T-cell (primary cell): Measurements from ENCODE around the gene ZYX. TPM values are rescaled to one million over a fixed set of nuclear protein-coding genes. Genes with fewer than 3 reads are reported as not detected.

Source experiments
- ATAC-seq, 4 experiments: fragments of 200-7000 bp in 3 of 4; fragments of 150-1000 bp in 1 of 4; cut with Tn5 transposase; replicated peaks in 1 of 4; 1 replicate in 3 of 4; 2 replicates in 1 of 4; pipeline ENCODE4 v1.10.0; 2021; ENCODE audit warnings: moderate library complexity in 3 of 4, mild to moderate bottlenecking in 2 of 4, moderate number of reproducible peaks in 1 of 4
- CTCF ChIA-PET, 2 donors: fragments of 300-600 bp; sonication (Branson Sonifier 250); formaldehyde crosslinking; loops; one replicate each; lab custom pipeline; 2022; ENCODE audit warnings: antibody characterized with exemption in 2 of 2; lab: Charles Lee
- POLR2A ChIA-PET, 2 donors: fragments of 300-600 bp; sonication (Branson Sonifier 250); formaldehyde crosslinking; loops; one replicate each; lab custom pipeline; 2022; ENCODE audit warnings: antibody characterized with exemption in 2 of 2; lab: Charles Lee
- DNase-seq, 35 experiments: peaks; one replicate each; pipeline versions ENCODE4 v3.0.0 to v3.0.0-alpha.2; 2013 to 2023
- H3K27ac ChIP-seq: one replicate; pipeline ENCODE4 v1.5.1; 2013; ENCODE audit warnings: low read length
- H3K27me3 ChIP-seq, 2 experiments: replicated peaks in 1 of 2; 1 replicate in 1 of 2; 2 replicates in 1 of 2; pipeline versions ENCODE4 v1.6.1 to v1.7.0; 2013; ENCODE audit warnings: low read length in 1 of 2, mixed read lengths in 1 of 2; ENCODE audit not compliant: control insufficient read depth in 2 of 2, insufficient read depth in 2 of 2; ENCODE audit errors: extremely low read depth in 1 of 2
- H3K36me3 ChIP-seq, 2 donors: 1 replicate in 1 of 2; 2 replicates in 1 of 2; pipeline versions ENCODE4 v1.6.1 to v1.7.0; 2013; ENCODE audit warnings: low read length in 1 of 2; ENCODE audit not compliant: control insufficient read depth in 2 of 2, insufficient read depth in 1 of 2; ENCODE audit errors: extremely low read depth in 1 of 2
- H3K4me1 ChIP-seq, 2 experiments: 1 replicate in 1 of 2; 2 replicates in 1 of 2; pipeline versions ENCODE4 v1.6.1 to v1.7.0; 2013; ENCODE audit warnings: low read length in 2 of 2, mixed read lengths in 1 of 2; ENCODE audit not compliant: insufficient read depth in 2 of 2, control insufficient read depth in 1 of 2; ENCODE audit errors: extremely low read depth in 1 of 2
- H3K4me3 ChIP-seq, 2 donors: 1 replicate in 1 of 2; 2 replicates in 1 of 2; pipeline versions ENCODE4 v1.5.1 to v1.7.0; 2013; ENCODE audit warnings: mild to moderate bottlenecking in 2 of 2, low read length in 1 of 2, moderate library complexity in 1 of 2; ENCODE audit not compliant: control insufficient read depth in 1 of 2; ENCODE audit errors: extremely low read depth in 1 of 2
- H3K9me3 ChIP-seq: 2 replicates; pipeline ENCODE4 v1.7.0; 2013
- H3K27ac Mint-ChIP-seq, 2 donors: one replicate each; pipeline ENCODE4 v1.8.0; 2020 to 2021; ENCODE audit warnings: mild to moderate bottlenecking in 2 of 2, mixed read lengths in 2 of 2
- H3K27me3 Mint-ChIP-seq, 2 donors: one replicate each; pipeline ENCODE4 v1.8.0; 2021 to 2022; ENCODE audit warnings: mixed read lengths in 2 of 2
- H3K36me3 Mint-ChIP-seq: one replicate; pipeline ENCODE4 v1.8.0; 2021; ENCODE audit warnings: mixed read lengths
- H3K4me1 Mint-ChIP-seq, 3 donors: one replicate each; pipeline ENCODE4 v1.8.0; 2020 to 2022; ENCODE audit warnings: mixed read lengths in 3 of 3, mild to moderate bottlenecking in 1 of 3
- H3K4me3 Mint-ChIP-seq, 3 donors: one replicate each; pipeline ENCODE4 v1.8.0; 2020 to 2022; ENCODE audit warnings: mild to moderate bottlenecking in 3 of 3, mixed read lengths in 3 of 3, moderate library complexity in 3 of 3
- H3K9me3 Mint-ChIP-seq, 3 donors: one replicate each; pipeline ENCODE4 v1.8.0; 2020 to 2022; ENCODE audit warnings: mixed read lengths in 3 of 3
- WGBS: methylation state at CpG from one replicate; pipeline ENCODE4 v1.1.5; 2013; ENCODE audit warnings: missing lambda C conversion rate; ENCODE audit not compliant: insufficient coverage; 5-methylcytosine and 5-hydroxymethylcytosine counted together
- total RNA-seq, 35 experiments: library from RNA in 6 of 35; stranded (reverse) in 6 of 35; fragments of 120-200 nt in 1 of 35; gene quantifications; one replicate each; pipeline versions ENCODE4 v1.2.1 to v1.2.4 and lab custom pipeline; 2013 to 2026

Gene ZYX
- total RNA-seq, 5 donors from 2014 or later (not counting 1 experiment from before 2014, with no cell fraction given): 107 to 186 (median 159) TPM

GRCh38 chr7:143382126-143382790, 1.1 kb downstream of the ZYX start:
- peak overlapping the region in 1 of 2 donors; percentile 82 for H3K27ac Mint-ChIP-seq
- H3K4me3 ChIP-seq: peak overlapping the region; percentile 52 to 100

GRCh38 chr7:143382791-143383641, 1.9 kb downstream of the ZYX start:
- peaks cover 21 to 84% of the 10 kb centered on the region in 2 experiments for H3K4me1 ChIP-seq
- no peaks in the 10 kb centered on the region for H3K9me3 ChIP-seq
- H3K27me3 ChIP-seq: no peaks in the 10 kb centered on the region
- WGBS: 80% methylated on average over 15 of the region's 15 CpGs
- H3K9me3 Mint-ChIP-seq: no peaks in the 10 kb centered on the region
- no peak for ATAC-seq
- DNase-seq: no peak
- no peaks in the 10 kb centered on the region for H3K27me3 Mint-ChIP-seq
- no peaks in the 10 kb centered on the region for H3K36me3 Mint-ChIP-seq
- H3K36me3 ChIP-seq: peaks cover 0 to 16% of the 10 kb centered on the region in 2 donors
- POLR2A ChIA-PET: no interaction called here
- peak overlapping the region; percentile 15 to 100 for H3K4me3 ChIP-seq
- H3K4me1 Mint-ChIP-seq: peaks cover 21 to 24% (median 23%) of the 10 kb centered on the region in 3 donors
- H3K4me3 Mint-ChIP-seq: peak overlapping the region in 2 of 3 donors; percentile 73 to 77
- peak overlapping the region; percentile 81 for H3K27ac ChIP-seq
- CTCF ChIA-PET: interaction anchor here (0.8 to 1.4 kb wide), 3 partner anchors 8 to 26 kb away, joined by 4 to 8 read pairs (median 6); partner anchors contain the start of gene EPHA1 (in 2 of the 2)
- peak overlapping the region in 1 of 2 donors; percentile 82 for H3K27ac Mint-ChIP-seq

More at GRCh38 chr7:143382126-143382790, 1.1 kb downstream of the ZYX start:
- no peak for DNase-seq
- Histone ChIP-seq H3K27me3 (no peaks in the 10 kb centered on the region), H3K27ac (peak overlapping the region; percentile 81), H3K4me1 (peaks cover 21 to 84% of the 10 kb centered on the region in 2 experiments), H3K9me3 (no peaks in the 10 kb centered on the region), H3K36me3 (peaks cover 0 to 8% of the 10 kb centered on the region in 2 donors)
- Mint-ChIP-seq H3K4me1 (peaks cover 24 to 25% (median 24%) of the 10 kb centered on the region in 3 donors), H3K27me3 (no peaks in the 10 kb centered on the region), H3K36me3 (no peaks in the 10 kb centered on the region), H3K4me3 (peak overlapping the region in 2 of 3 donors; percentile 73 to 77), H3K9me3 (no peaks in the 10 kb centered on the region)
- ChIA-PET CTCF (interaction anchor here in 1 of 2 donors (0.6 to 2.7 kb wide), 3 partner anchors 26 to 135 kb away, joined by 4 to 9 read pairs (median 8); partner anchors contain the start of gene EPHA1), POLR2A (interaction anchor here in 1 of 2 donors (0.6 kb wide), 1 partner anchor 598 kb away, joined by 3 read pairs; no protein-coding TSS in a partner anchor)
- no peak for ATAC-seq
- WGBS: 67% methylated on average over 1 of the region's 21 CpGs

- H3K27me3 Mint-ChIP-seq: no peaks in the 10 kb centered on the region
- Histone ChIP-seq H3K36me3 (peaks cover 2 to 21% of the 10 kb centered on the region in 2 donors), H3K27me3 (no peaks in the 10 kb centered on the region), H3K4me3 (peak overlapping the region in 1 of 2 donors; percentile 2), H3K9me3 (no peaks in the 10 kb centered on the region), H3K4me1 (peaks cover 21 to 83% of the 10 kb centered on the region in 2 experiments), H3K27ac (peak overlapping the region; percentile 81)
- H3K4me1 Mint-ChIP-seq: peaks cover 15 to 19% (median 18%) of the 10 kb centered on the region in 3 donors
- DNase-seq (no peak), ATAC-seq (no peak)
- ChIA-PET CTCF (interaction anchor here in 1 of 2 donors (1.3 to 1.4 kb wide), 2 partner anchors 8 to 24 kb away, joined by 6 to 8 read pairs; partner anchors contain the start of gene EPHA1), POLR2A (no interaction called here)
- H3K4me3 Mint-ChIP-seq: peak overlapping the region in 1 of 3 donors; percentile 14
- no peaks in the 10 kb centered on the region for H3K36me3 Mint-ChIP-seq
- no CpG with 5 or more reads among the region's 1 CpG for WGBS
- no peaks in the 10 kb centered on the region for H3K9me3 Mint-ChIP-seq
- no peak overlapping the region for H3K27ac Mint-ChIP-seq
Observed at GRCh38 chr7:143383642-143383957, 2.5 kb downstream of the ZYX start.

GRCh38 chr7:143384148-143384547, 3.0 kb downstream of the ZYX start:
- Histone ChIP-seq H3K27ac (peak overlapping the region; percentile 81), H3K4me3 (no peak overlapping the region), H3K27me3 (no peaks in the 10 kb centered on the region), H3K4me1 (peaks cover 21 to 83% of the 10 kb centered on the region in 2 experiments), H3K9me3 (no peaks in the 10 kb centered on the region), H3K36me3 (peaks cover 2 to 27% of the 10 kb centered on the region in 2 donors)
- peaks cover 3% of the 10 kb centered on the region for H3K36me3 Mint-ChIP-seq
- H3K9me3 Mint-ChIP-seq: no peaks in the 10 kb centered on the region
- no peak overlapping the region for H3K27ac Mint-ChIP-seq
- 89% methylated on average over 4 of the region's 5 CpGs for WGBS
- DNase-seq: no peak
- H3K4me3 Mint-ChIP-seq: no peak overlapping the region
- peaks cover 12 to 16% (median 15%) of the 10 kb centered on the region in 3 donors for H3K4me1 Mint-ChIP-seq
- ATAC-seq: no peak
- H3K27me3 Mint-ChIP-seq: no peaks in the 10 kb centered on the region
- ChIA-PET CTCF (interaction anchor here (0.6 to 1.4 kb wide), 9 partner anchors 9 to 141 kb away, joined by 3 to 8 read pairs (median 4); partner anchors contain the start of gene EPHA1 (in 1 of the 2)), POLR2A (interaction anchor here (0.6 to 1.0 kb wide), 4 partner anchors 9 to 1735 kb away, joined by 3 to 7 read pairs (median 4); no protein-coding TSS in a partner anchor)

GRCh38 chr7:143384661-143385631, 3.8 kb downstream of the ZYX start:
- no peak overlapping the region for H3K4me3 Mint-ChIP-seq
- H3K36me3 ChIP-seq: peaks cover 6 to 34% of the 10 kb centered on the region in 2 donors
- peaks cover 12 to 16% (median 13%) of the 10 kb centered on the region in 3 donors for H3K4me1 Mint-ChIP-seq
- peak overlapping the region; percentile 52 for H3K27ac ChIP-seq
- 70% methylated on average over 11 of the region's 14 CpGs for WGBS
- ChIA-PET POLR2A (interaction anchor here (0.6 to 1.0 kb wide), 4 partner anchors 10 to 1736 kb away, joined by 3 to 7 read pairs (median 4); no protein-coding TSS in a partner anchor), CTCF (interaction anchor here (0.6 to 1.4 kb wide), 10 partner anchors 10 to 142 kb away, joined by 3 to 8 read pairs (median 4); partner anchors contain the start of gene EPHA1 (in 1 of the 2))
- no peaks in the 10 kb centered on the region for H3K9me3 ChIP-seq
- H3K4me1 ChIP-seq: peaks cover 21 to 77% of the 10 kb centered on the region in 2 experiments
- no peak for ATAC-seq
- no peaks in the 10 kb centered on the region for H3K27me3 ChIP-seq
- no peak overlapping the region for H3K27ac Mint-ChIP-seq
- no peaks in the 10 kb centered on the region for H3K9me3 Mint-ChIP-seq
- H3K4me3 ChIP-seq: no peak overlapping the region
- no peak for DNase-seq
- no peaks in the 10 kb centered on the region for H3K27me3 Mint-ChIP-seq
- peaks cover 8% of the 10 kb centered on the region for H3K36me3 Mint-ChIP-seq
